AG09309 (cell line): ENCODE measurements around the gene KRT86.

Experiments used
- DNase-seq: peaks from one replicate; pipeline ENCODE4 v3.0.0-alpha.2; 2010; ENCODE audit warnings: low read depth
- H3K4me3 ChIP-seq: 2 replicates; pipeline ENCODE4 v1.5.1; 2011; ENCODE audit warnings: mild to moderate bottlenecking, low read depth, low read length, moderate library complexity; ENCODE audit not compliant: control insufficient read depth
- TF ChIP-seq, protein P1 (sequence below): IDR thresholded peaks from 2 replicates; pipeline ENCODE4 v1.5.1; 2011; ENCODE audit warnings: mild to moderate bottlenecking, low read depth, low read length, inconsistent platforms; ENCODE audit not compliant: insufficient read depth, control insufficient read depth; ENCODE audit errors: missing control alignments

KRT86 gene

DNA sequence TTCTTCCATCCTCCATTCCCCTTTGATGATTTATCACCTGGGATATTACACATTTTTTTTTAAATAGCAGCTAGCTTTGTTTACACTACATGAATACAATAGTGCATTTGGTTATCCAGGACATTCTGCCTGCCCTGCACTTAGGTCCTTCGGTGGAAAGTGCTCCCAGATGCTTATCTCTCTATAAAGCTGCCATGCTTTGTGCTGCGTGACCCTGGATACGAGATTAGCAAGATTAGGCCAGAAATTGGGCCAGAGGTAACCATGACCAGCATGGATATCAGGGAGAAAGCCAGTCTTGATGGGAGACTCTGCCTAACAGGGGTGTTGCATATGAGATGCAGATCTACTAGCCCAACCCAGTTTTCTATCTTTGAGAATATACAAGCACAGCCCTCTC, 58.9 kb downstream of the KRT86 start:
- no peak for DNase-seq
- TF ChIP-seq, protein P1, sequence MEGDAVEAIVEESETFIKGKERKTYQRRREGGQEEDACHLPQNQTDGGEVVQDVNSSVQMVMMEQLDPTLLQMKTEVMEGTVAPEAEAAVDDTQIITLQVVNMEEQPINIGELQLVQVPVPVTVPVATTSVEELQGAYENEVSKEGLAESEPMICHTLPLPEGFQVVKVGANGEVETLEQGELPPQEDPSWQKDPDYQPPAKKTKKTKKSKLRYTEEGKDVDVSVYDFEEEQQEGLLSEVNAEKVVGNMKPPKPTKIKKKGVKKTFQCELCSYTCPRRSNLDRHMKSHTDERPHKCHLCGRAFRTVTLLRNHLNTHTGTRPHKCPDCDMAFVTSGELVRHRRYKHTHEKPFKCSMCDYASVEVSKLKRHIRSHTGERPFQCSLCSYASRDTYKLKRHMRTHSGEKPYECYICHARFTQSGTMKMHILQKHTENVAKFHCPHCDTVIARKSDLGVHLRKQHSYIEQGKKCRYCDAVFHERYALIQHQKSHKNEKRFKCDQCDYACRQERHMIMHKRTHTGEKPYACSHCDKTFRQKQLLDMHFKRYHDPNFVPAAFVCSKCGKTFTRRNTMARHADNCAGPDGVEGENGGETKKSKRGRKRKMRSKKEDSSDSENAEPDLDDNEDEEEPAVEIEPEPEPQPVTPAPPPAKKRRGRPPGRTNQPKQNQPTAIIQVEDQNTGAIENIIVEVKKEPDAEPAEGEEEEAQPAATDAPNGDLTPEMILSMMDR = no peak
- H3K4me3 ChIP-seq = no peak overlapping the region

DNA sequence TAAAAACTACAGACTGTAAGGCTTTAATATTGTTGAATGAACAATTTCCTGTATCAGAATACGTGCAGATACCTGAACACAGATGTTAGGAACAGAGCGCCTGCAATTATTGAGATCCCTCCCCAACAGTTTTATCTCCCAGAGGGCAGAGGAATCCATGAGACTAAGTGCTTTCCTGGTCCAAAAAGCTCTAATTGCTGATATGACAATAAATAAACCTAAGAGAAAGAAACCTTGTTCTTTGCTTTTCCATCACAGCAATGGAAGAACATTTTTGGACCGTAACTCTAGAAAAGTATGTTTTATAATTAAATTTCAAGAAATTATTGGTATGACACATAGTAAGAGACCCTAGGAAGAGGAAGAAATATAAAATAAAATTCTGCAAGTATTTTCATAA, 59.7 kb downstream of the KRT86 start:
- DNase-seq = no peak
- TF ChIP-seq, protein P1 = no peak
- H3K4me3 ChIP-seq = no peak overlapping the region

DNA sequence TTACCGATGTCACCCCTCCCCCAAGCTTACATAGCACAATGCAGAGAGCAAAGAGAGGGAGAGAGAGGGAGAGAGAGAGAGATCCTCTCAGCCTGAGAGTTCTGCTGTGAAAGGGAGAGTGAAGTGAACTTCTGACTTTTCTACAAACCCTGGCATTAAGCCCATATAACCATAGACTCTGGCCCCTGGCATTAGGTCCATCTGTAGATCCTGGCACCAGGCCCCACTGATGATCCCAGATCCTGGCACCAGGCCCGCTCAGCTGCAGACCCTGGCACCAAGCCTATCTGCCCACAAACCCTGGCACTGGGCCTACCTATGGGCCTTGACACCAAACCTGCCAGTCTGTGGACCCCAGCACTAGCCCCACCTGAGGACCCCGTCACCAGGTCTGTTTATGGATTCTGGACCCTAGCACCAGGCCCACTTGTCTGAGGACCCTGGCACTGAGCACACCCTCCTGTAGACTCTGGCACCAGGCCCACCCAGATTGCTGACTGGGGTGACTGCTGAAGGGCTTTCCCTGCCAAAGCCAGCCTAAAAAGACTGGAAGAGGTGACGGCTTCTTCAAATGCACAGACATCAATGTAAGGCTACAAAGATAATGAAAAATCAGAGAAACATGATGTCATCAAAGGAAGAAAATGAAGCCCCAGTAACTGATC, 61.3 kb downstream of the KRT86 start:
- TF ChIP-seq, protein P1 = no peak
- DNase-seq = no peak
- H3K4me3 ChIP-seq = no peak overlapping the region

DNA sequence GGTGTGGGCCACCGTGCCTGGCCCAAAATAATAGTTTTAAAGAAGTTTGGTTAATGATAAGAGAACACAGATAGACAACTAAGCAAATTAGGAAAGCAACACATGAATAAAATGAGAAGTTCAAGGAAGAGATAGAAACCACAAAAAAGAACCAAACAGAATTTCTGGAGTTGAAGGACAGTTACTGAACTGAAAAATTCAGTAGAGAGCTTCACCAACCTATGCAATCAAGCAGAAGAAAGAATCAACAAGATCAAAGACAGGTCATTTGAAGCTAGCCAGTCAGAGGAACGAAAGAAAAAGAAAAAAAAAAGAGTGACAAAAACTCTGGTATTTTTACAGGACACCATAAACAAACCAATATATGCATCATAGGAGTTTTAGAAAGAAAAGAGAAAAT, 62.2 kb downstream of the KRT86 start:
- DNase-seq = no peak
- no peak overlapping the region for H3K4me3 ChIP-seq
- TF ChIP-seq, protein P1 = no peak

DNA sequence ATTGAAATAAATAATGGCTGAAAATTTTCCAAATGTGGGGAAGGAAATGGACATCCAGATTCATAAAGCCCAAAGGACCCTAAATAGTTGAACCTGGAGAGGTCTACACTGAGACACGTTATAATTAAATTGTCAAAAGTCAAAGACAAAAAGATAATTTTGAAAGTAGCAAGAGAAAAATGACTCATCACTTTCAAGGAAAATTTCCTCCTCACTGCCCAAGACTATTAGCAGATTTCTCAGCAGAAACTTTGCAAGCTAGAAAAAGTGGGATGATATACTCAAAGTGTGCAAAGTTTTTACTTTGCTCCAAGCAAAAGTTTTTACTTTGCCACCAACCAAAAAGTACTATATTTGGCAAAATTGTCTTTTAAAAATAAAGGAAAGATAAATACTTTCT, 62.6 kb downstream of the KRT86 start:
- no peak overlapping the region for H3K4me3 ChIP-seq
- TF ChIP-seq, protein P1 = no peak
- DNase-seq = no peak

DNA sequence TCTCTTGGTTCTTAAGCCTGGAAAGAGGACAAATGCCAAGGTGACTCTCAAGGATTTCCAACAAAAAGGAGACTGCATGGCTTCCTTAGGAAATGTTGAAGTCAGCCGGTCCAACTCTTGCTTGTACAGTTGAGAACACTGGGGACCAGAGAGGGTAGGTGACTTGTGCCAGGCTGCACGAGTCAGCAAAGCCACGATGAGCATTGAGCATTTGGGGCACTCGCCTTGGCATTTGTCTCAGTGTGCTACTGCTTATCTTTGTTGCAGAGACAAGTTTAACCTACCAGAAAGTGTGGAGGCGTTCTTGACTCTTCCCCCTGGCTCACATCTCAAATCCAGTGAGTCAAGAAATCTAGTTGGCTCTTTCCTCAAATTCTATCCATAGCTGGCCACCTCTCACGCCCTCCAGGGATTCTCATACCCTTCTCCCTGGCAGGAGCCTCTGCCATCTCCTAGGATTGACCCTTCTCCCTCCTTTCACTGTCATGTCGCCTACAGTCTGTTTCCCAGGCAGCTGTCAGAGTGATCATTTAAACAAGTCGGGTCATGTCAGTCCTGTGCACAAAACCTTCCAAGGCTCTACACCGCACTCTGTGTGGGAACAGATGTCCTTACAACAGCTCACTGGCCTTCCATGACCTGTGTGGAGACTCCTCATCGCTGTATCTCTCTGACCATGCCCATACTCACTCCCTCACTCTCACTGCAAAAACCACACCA, 64.0 kb downstream of the KRT86 start:
- TF ChIP-seq, protein P1 = no peak
- DNase-seq = no peak
- H3K4me3 ChIP-seq = no peak overlapping the region
